Measurements from ENCODE around the gene REV3L. TPM values are rescaled to one million over a fixed set of nuclear protein-coding genes. Genes with fewer than 3 reads are reported as not detected.

Gene REV3L
- total and polyA plus RNA-seq, 12 donors, result 16.8 to 45.7 (median 26.6) TPM

DNA sequence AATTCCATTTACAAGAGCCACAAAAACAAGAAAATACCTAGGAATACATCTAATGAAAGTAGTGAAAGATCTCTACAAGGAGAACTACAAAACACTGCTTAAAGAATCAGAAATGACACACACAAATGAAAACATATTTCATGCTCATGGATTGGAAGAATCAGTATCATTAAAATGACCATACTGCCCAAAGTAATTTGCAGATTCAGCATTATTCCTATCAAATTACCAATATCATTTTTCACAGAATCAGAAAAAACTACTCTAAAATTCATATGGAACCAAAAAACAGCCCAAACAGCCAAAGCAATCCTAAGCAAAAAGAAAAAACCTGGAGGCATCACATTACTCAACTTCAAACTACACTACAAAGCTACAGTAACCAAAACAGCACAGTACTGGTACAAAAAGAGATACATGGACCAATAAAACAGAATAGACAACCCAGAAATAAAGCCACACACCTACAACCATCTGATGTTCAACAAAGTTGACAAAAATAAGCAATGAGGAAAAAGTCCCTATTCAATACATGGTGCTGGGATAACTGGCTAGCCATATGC lies 24.3 kb downstream of the REV3L start:
- no peak overlapping the region for H3K4me3 ChIP-seq
- H3K36me3 ChIP-seq (replicated peaks in 1 of 2), result no peaks in the 10 kb centered on the region
- TF ChIP-seq, protein P1, sequence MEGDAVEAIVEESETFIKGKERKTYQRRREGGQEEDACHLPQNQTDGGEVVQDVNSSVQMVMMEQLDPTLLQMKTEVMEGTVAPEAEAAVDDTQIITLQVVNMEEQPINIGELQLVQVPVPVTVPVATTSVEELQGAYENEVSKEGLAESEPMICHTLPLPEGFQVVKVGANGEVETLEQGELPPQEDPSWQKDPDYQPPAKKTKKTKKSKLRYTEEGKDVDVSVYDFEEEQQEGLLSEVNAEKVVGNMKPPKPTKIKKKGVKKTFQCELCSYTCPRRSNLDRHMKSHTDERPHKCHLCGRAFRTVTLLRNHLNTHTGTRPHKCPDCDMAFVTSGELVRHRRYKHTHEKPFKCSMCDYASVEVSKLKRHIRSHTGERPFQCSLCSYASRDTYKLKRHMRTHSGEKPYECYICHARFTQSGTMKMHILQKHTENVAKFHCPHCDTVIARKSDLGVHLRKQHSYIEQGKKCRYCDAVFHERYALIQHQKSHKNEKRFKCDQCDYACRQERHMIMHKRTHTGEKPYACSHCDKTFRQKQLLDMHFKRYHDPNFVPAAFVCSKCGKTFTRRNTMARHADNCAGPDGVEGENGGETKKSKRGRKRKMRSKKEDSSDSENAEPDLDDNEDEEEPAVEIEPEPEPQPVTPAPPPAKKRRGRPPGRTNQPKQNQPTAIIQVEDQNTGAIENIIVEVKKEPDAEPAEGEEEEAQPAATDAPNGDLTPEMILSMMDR (IDR thresholded peaks at IDR 0.05), result no peak
- TF ChIP-seq POLR2A (IDR thresholded peaks at IDR 0.05), result no peak
- peaks cover 0 to 6% (median 6%) of the 10 kb centered on the region in 3 donors for H3K9me3 ChIP-seq (replicated peaks in 1 of 3)
- intact Hi-C loops (cut with DNase I), result no loop called here
- H3K4me1 ChIP-seq (replicated peaks in 1 of 2), result peaks cover 9 to 43% of the 10 kb centered on the region in 2 donors
- no peak overlapping the region for H3K27ac ChIP-seq
- DNase-seq, result no peak
- no peaks in the 10 kb centered on the region for H3K27me3 ChIP-seq

DNA sequence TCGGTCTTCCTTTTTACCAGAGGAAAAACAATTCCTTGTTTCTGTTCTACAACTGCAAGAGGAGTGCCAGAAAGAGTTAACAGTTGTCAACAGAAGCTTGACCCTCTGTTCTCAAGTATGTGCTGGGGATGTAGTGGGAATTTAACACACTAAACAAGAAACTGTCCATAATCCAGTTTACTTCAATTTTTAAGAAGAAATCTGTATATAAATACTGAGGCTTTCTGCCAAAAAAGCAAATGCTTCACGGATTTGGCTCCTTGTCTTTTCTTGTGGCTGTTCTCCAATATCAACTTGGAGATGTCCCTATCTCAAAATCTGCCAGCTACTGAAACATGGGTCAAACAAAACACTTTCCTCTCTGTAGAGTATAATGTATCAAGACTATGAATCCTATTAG lies 26.8 kb downstream of the REV3L start:
- 32 to 48% (median 43%) methylated on average over 2 of the region's 2 CpGs for whole genome bisulfite sequencing, 4 donors
- TF ChIP-seq, protein P1 (IDR thresholded peaks at IDR 0.05), result no peak
- TF ChIP-seq POLR2A (IDR thresholded peaks at IDR 0.05), result no peak
- Histone ChIP-seq H3K9me3 (replicated peaks in 1 of 3) (peaks cover 0 to 6% (median 6%) of the 10 kb centered on the region in 3 donors), H3K4me3 (no peak overlapping the region), H3K4me1 (replicated peaks in 1 of 2) (peaks cover 15 to 29% of the 10 kb centered on the region in 2 donors), H3K27ac (no peak overlapping the region), H3K36me3 (replicated peaks in 1 of 2) (no peaks in the 10 kb centered on the region), H3K27me3 (no peaks in the 10 kb centered on the region)
- DNase-seq, result no peak
- intact Hi-C loops (cut with DNase I), result no loop called here

GRCh38 chr6:111450636-111451035 lies 32.4 kb downstream of the REV3L start:
- peak overlapping the region in 3 of 5 donors; percentile 23 to 78 (median 65) for H3K27ac ChIP-seq
- H3K36me3 ChIP-seq (replicated peaks in 1 of 2), result no peaks in the 10 kb centered on the region
- H3K27me3 ChIP-seq, result no peaks in the 10 kb centered on the region
- H3K9me3 ChIP-seq (replicated peaks in 1 of 3), result no peaks in the 10 kb centered on the region
- H3K4me3 ChIP-seq, result no peak overlapping the region
- DNase-seq, result no peak
- TF ChIP-seq POLR2A (IDR thresholded peaks at IDR 0.05), result no peak
- TF ChIP-seq, protein P1 (IDR thresholded peaks at IDR 0.05), result no peak
- WGBS, 4 donors, result 83 to 88% (median 84%) methylated on average over 2 of the region's 2 CpGs
- H3K4me1 ChIP-seq (replicated peaks in 1 of 2), result peaks cover 6 to 43% of the 10 kb centered on the region in 2 donors
- intact Hi-C loops (cut with DNase I), result no loop called here

DNA sequence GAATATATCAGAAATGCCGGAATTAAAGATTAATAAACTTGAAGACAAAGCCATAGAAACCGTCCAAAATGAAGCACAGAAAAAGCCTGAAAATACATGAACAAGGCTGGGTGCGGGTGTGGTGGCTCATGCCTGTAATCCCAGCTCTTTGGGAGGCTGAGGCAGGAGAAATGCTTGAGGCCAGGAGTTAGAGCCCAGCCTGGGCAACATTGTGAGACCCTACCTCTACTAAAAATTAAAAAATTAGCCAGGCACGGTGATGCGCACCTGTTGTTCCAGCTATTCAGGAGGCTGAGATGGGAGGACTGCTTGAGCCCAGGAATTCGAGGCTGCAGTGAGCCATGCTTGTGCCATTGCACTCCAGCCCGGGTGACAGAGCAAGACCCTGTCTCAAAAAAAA lies 32.9 kb downstream of the REV3L start:
- no peak for TF ChIP-seq POLR2A (IDR thresholded peaks at IDR 0.05)
- TF ChIP-seq, protein P1 (IDR thresholded peaks at IDR 0.05), result no peak
- WGBS, 4 donors, result 95 to 98% (median 97%) methylated on average over 7 of the region's 7 CpGs

More for the DNA sequence above, 32.9 kb downstream of the REV3L start:
- Histone ChIP-seq H3K36me3 (replicated peaks in 1 of 2) (no peaks in the 10 kb centered on the region), H3K27me3 (no peaks in the 10 kb centered on the region), H3K4me1 (replicated peaks in 1 of 2) (peaks cover 6 to 46% of the 10 kb centered on the region in 2 donors), H3K4me3 (no peak overlapping the region), H3K9me3 (replicated peaks in 1 of 3) (no peaks in the 10 kb centered on the region), H3K27ac (no peak overlapping the region)
- DNase-seq, result no peak
- intact Hi-C loops (cut with DNase I), result no loop called here

Measured in adrenal gland (tissue), 12 donors.